WERI-Rb-1 (cell line): ENCODE data around the gene POLD3.

Experiments
- DNase-seq: peaks from one replicate; pipeline ENCODE4 v3.0.0-alpha.2; 2020
- H3K27ac ChIP-seq: fragments of 250-450 bp; sonication (Bioruptor Pico); 2 replicates; pipeline ENCODE4 v1.5.1; 2020; ENCODE audit warnings: mild to moderate bottlenecking, moderate library complexity
- H3K27me3 ChIP-seq: fragments of 250-450 bp; sonication (Bioruptor Pico); 2 replicates; pipeline ENCODE4 v1.5.1; 2021; ENCODE audit warnings: mild to moderate bottlenecking, low read depth, moderate library complexity; ENCODE audit not compliant: insufficient read depth, severe bottlenecking
- H3K36me3 ChIP-seq: fragments of 250-450 bp; sonication (Bioruptor Pico); 2 replicates; pipeline ENCODE4 v1.5.1; 2020; ENCODE audit warnings: mild to moderate bottlenecking, moderate library complexity
- H3K4me3 ChIP-seq: 2 replicates; pipeline ENCODE4 v1.5.1; 2011; ENCODE audit warnings: low read depth, mild to moderate bottlenecking, control low read depth, low read length
- H3K9me3 ChIP-seq: fragments of 250-450 bp; sonication (Bioruptor Pico); 2 replicates; pipeline ENCODE4 v1.5.1; 2021; ENCODE audit warnings: mild to moderate bottlenecking, moderate library complexity; ENCODE audit not compliant: severe bottlenecking
- TF ChIP-seq, protein P1 (sequence below): IDR thresholded peaks from 2 replicates; pipeline ENCODE4 v1.5.1; 2011; ENCODE audit warnings: low read depth, mild to moderate bottlenecking, control low read depth, inconsistent platforms, low read length

The POLD3 gene

DNA sequence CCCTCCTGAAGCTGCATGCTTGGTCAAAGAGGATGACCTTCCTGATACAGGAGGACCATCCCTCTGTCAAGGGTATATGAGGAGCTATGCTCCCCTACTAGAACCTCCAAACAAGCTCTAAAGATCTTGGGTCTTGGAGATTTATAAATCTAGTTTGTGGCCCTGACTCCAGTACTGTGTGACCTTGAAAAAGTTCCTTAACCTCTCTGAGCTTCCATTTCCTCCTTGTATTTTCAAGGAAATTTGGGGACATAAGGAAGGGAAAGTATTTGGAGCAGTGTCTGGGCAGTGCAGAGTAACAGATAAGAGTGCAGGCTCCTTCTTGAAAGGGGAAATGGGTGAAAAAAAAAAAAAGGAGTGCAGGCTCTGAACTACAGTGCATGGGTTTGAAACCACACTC, 93.0 kb downstream of the POLD3 start:
- no peaks in the 10 kb centered on the region for H3K9me3 ChIP-seq
- TF ChIP-seq, protein P1, sequence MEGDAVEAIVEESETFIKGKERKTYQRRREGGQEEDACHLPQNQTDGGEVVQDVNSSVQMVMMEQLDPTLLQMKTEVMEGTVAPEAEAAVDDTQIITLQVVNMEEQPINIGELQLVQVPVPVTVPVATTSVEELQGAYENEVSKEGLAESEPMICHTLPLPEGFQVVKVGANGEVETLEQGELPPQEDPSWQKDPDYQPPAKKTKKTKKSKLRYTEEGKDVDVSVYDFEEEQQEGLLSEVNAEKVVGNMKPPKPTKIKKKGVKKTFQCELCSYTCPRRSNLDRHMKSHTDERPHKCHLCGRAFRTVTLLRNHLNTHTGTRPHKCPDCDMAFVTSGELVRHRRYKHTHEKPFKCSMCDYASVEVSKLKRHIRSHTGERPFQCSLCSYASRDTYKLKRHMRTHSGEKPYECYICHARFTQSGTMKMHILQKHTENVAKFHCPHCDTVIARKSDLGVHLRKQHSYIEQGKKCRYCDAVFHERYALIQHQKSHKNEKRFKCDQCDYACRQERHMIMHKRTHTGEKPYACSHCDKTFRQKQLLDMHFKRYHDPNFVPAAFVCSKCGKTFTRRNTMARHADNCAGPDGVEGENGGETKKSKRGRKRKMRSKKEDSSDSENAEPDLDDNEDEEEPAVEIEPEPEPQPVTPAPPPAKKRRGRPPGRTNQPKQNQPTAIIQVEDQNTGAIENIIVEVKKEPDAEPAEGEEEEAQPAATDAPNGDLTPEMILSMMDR: no peak
- no peaks in the 10 kb centered on the region for H3K36me3 ChIP-seq
- no peaks in the 10 kb centered on the region for H3K27me3 ChIP-seq
- no peak overlapping the region for H3K27ac ChIP-seq
- no peak for DNase-seq
- no peak overlapping the region for H3K4me3 ChIP-seq

DNA sequence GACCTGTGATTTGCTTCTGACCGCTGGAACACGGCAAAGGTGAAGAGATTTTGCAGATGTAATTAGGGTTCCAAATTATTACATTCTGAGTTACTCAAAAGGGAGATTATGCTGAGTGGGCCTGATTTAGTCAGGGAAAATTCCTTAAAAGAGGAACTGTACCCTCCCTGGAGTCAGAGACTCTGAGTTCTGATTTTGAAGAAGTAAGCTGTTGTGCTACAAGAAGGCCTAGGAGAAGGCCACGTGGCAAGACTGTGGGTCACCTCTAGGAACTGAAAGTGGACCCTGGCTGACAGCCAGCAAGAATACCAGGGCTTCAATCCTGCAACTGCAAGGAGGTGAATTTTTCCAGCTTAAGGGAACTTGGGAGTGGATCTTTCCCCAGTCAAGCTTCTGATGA, 93.5 kb downstream of the POLD3 start:
- H3K27ac ChIP-seq: no peak overlapping the region
- H3K9me3 ChIP-seq: no peaks in the 10 kb centered on the region

DNA sequence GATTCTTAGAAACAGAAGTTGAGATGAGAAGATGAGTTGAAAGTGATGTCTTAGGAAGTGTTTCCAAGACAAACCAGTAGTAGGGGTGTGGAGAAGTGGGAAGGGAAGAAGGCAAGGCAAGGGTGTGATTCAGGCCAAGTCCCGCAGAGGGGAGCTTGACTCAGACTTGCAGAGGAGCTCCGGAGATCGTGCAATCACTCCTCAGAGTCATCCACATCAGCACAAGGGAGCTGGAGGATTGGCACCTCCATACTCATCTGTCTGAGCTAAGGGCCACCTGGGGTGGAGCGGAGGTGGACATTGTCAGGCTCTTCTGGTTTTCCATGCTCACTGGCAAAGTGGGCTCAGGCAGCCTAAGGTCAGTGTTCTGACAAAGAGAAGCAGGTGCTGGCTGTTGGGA, 94.4 kb downstream of the POLD3 start:
- DNase-seq: no peak
- H3K4me3 ChIP-seq: no peak overlapping the region
- no peaks in the 10 kb centered on the region for H3K9me3 ChIP-seq
- H3K36me3 ChIP-seq: no peaks in the 10 kb centered on the region
- no peak overlapping the region for H3K27ac ChIP-seq
- TF ChIP-seq, protein P1: no peak
- H3K27me3 ChIP-seq: no peaks in the 10 kb centered on the region

More for the DNA sequence above, 93.5 kb downstream of the POLD3 start:
- Histone ChIP-seq H3K27me3 (no peaks in the 10 kb centered on the region), H3K4me3 (no peak overlapping the region), H3K36me3 (no peaks in the 10 kb centered on the region)
- TF ChIP-seq, protein P1: no peak
- no peak for DNase-seq

DNA sequence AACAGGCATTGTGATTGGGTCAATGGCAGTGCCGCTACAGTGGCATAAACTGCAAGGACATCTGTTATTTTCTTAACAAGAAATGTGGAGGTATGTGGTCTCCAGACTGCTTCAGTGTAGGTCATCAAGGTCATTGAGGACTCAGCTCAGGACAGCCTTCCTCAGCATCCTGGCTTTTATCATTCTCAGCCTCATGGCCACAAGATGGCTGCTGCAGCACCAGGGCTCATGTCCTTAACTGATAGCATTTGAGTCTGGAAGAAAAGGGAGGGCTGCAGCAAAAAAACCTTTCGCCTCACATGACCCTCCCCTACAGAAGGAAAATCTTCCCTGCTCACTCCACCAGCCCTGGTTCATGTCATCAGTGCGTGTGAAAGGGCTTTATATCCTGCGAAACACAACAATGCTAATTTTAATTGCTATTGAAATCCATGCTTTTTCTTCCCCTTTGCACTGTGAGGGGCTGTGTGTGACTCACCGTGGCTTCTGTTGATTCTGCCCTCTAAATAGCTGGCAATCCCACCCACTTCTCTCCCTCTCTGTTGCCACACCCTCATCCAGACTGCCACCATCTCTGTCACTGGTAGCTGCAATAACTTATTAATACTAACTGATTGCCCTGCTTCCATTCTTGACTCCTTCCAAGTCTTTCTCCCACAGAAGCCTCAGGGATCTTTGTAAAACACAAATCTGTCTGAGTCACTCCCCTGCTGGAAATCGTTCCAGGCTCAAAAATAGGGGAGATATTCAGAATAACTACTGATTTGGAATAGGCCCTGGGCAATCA, 95.0 kb downstream of the POLD3 start:
- no peak overlapping the region for H3K27ac ChIP-seq
- TF ChIP-seq, protein P1: no peak
- DNase-seq: no peak

DNA sequence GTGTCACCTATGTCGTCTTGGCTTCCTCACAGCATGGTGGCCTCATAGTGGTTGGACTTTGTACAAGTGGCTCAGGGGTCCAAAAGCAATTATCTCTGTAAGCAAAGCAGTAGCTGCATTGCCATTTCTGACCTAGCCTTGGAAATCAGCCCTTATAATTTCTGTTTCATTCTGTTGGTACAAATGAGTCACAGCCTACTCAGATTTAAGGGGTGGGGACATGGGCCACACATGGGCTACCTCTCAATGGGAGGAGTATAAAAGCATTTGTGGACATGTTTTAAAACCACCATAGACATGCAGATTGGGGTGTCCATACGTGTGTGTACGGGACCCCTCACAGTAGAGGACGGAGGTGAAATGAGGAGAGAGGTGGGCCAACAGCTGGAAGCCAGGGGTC, 97.3 kb downstream of the POLD3 start:
- no peak overlapping the region for H3K4me3 ChIP-seq
- TF ChIP-seq, protein P1: no peak
- H3K9me3 ChIP-seq: no peaks in the 10 kb centered on the region
- H3K36me3 ChIP-seq: no peaks in the 10 kb centered on the region
- H3K27me3 ChIP-seq: no peaks in the 10 kb centered on the region
- DNase-seq: no peak
- no peak overlapping the region for H3K27ac ChIP-seq

More for the DNA sequence above, 95.0 kb downstream of the POLD3 start:
- Histone ChIP-seq H3K4me3 (no peak overlapping the region), H3K36me3 (no peaks in the 10 kb centered on the region), H3K9me3 (no peaks in the 10 kb centered on the region), H3K27me3 (no peaks in the 10 kb centered on the region)

DNA sequence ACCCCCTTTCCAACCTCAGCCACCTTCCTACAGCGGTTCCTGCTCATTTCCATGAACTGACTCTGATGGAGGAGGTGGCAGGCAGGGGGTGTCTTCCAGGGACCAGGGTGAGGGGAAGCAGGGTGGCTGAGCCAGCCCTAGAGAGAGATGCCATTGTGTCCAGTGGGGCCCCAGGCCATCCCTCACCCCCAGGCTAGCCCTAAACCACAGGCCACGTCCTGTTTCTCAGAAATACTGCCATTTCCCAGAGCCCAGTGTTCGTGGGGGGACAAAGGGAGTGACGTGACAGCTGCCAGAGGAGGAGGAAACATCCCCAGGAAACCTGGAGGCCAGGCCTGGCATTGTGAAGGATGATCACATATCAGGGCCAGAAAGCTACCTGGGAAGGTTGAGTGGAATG, 99.4 kb downstream of the POLD3 start:
- H3K4me3 ChIP-seq: no peak overlapping the region
- no peak for DNase-seq
- TF ChIP-seq, protein P1: no peak
- H3K27me3 ChIP-seq: no peaks in the 10 kb centered on the region
- H3K9me3 ChIP-seq: no peaks in the 10 kb centered on the region
- no peak overlapping the region for H3K27ac ChIP-seq
- H3K36me3 ChIP-seq: no peaks in the 10 kb centered on the region
